HG02943 (cell line): ENCODE measurements around the gene UCKL1.
"Not testable (repeated sequence)": the region's sequence is repeated elsewhere in the genome, so short reads cannot be mapped to it uniquely, and the experiment has no call there.

Source experiments
- ATAC-seq: cut with Tn5 transposase; IDR thresholded peaks from one replicate; pipeline ENCODE4 v1.9.1; 2021; ENCODE audit warnings: mild to moderate bottlenecking, low read depth, moderate library complexity; ENCODE audit not compliant: unreplicated experiment

UCKL1 gene

DNA sequence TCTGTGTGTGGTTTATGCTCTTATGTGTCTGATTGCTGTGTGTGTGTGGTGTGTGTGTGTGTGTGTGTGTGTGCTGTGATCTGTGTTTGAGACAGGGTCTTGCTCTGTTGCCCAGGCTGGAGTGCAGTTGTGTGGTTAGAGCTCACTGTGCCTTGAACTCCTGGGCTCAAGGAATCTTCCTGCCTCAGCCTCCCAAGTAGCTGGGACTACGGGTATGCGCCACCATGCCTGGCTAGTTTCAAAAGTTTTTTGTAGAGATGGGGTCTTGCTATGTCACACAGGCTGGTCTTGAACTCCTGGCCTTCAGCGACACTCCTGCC, 16.9 kb upstream of the UCKL1 start:
- no peak for ATAC-seq

DNA sequence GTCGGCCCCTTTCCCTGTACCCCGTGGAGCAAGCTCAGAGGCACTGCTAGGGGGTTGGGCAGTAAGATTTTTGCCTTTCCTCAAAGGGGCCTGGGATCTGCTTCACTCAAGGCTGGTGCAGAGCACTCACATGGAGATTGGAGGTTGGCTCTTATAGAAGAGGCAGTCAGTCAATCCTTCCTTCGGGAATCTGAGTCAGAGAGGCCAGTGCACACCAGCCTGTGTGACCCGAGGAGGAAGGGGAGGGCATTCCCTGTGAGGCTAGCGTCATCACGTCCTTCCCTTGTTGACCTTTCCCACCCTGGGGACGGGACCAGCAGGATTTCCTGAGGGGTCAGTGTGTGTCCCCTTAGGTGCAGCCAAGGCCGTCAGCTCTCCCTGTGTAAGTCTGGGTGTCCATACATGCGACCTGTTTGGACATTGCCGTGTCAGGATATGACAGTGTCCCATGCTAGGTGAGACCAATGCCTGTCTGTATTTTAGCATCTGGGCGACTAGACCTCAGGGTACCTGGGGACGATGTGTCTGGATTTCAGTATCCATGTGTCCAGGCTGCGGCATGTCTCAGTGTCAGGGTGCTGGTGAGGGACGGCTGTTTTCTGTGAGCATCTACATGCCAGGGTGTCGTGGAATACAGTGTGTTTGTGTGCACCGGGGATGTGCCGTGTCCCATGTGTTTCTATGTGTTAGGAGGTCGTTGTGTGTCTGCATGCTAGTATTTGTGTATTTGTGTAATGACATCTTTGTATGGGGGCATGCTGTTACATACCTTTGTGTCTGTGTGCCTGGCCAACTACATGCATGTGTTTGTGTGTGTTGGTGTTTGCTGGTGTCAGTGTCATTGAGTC, 16.3 kb upstream of the UCKL1 start:
- ATAC-seq, result no peak

DNA sequence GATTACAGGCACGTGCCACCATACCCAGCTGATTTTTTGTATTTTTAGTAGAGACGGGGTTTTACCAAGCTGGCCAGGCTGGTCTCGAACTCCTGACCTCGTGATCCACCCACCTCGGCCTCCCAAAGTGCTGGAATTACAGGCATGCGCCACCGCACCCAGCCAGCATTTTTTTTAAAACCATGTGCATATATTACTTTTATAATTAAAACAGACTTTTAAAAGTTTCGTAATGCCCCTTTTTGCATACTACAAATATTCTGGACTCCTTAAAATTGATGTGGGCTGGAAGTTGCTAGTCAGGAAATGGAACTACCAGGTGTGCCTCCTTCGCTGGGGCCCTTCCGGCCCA, 15.7 kb upstream of the UCKL1 start:
- not testable (repeated sequence) for ATAC-seq

DNA sequence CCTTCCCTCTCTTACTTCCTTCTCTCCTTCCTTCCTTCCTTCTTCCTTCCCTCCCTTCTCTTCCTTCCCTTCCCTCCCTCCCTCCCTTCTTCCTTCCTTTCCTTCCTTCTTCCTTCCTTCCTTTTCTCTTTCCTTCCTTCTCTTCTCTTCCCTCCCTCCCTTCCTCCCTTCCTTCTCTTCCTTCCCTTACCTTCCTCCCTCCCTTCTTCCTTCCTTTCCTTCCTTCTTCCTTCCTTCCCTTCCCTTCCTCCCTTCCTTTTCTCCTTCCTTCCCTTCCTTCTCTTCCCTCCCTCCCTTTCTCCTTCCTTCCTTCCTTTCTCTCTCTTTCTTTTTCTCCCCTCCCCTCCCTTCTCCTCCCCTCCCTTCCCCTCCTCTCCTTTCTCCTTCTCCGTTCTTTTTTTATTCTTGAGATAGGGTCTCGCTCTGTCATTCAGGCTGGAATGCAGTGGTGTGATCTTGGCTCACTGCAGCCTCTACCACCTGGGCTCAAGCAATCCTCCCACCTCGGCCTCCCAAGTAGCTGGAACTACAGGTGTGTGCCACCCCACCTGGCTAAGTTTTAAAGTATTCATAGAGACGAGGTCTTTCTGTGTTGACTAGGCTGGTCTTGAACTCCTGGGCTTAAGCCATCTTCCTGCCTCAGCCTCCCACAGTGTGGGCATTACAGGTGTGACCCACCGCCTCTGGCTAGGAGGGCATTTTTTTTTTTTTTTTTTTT, 14.7 kb upstream of the UCKL1 start:
- ATAC-seq, result no peak

DNA sequence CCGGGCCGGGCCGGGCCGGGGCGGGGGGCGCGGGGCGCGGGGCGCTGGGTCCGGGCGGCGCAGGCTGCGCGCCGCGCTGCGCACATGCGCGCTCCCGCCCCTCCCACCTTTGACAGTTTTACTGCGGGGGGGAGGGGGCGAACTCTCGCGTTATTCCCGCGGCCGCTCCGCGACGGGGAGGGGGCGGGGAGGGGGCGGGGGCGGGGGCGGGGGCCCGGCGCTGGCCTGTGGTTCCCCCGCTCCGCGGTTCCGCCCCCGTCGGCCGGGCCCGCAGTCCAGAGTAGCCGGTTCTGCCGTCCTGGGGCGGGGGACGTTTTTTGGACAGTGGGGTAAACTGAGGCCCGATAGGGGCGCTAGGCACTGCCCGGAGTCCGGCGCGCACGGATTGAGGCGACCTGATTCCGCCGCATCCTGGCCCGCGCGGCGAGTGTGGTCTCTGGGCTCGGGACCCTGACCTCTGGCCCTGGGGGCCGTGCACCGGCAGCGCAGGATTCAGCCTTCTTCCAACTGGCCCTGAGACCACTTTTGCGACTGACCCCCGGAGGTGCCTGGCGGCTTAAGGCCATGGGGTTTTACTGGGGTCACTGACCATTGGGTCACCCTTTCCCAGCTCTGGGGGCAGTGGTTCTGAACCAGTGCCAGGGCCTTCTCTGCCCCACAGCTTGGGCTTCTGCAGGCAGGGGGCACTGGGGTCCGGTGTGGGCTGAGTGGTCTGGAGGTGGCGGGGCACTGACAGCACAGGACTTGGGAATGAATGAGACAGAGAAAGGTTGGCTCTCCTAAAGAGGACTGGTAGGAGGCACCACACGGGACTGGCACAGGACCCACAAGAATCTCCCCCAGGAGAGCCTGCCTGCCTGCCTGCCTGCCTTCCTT, 13.9 kb upstream of the UCKL1 start, which contains the start of gene ZNF512B:
TSS of gene ZNF512B (minus strand) at position 93 of the 876 bp plus-strand sequence. CDS start 1,980 bp downstream, outside the sequence.
- no peak for ATAC-seq

DNA sequence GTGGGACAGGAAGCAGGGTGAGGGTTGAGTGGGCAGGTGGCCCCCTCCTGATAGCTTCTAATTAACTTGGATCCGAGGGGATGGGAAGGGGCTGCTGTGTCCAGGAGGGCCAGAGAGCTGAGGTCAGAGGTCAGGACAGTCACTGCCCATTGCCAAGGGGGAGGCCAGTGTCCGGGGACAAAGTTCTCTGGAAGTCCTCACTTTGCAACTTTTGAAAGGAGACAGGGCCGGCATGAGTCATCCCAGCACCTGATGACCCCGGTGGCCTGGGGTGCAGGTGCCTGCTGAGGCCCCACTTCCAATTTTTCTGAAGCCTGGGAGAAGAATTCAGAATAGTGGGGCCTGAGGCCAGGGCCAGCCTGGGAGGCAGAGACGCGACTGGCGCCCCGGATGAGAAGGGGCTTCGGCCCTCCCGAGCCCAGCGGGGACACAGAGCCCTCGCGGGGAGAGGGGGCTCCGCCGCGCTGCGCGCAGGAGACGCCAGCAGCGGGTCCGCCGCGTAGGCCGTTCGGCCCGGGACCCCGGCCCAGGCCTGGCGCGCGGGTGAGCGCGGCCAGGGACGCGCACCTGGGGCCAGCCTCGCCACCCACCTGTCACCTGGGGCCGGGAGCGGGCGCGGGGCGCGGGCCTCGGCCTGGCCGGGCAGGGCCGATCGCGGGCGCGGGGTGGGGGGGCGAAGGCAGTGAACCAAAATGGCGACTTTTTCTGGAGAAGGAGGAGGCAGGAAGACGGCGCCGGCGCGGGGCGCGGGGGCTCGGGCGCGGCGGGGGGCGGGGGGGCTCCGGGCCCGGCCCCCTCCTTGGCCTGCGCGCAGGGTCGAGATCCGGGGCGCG, 12.9 kb upstream of the UCKL1 start:
- no peak for ATAC-seq

DNA sequence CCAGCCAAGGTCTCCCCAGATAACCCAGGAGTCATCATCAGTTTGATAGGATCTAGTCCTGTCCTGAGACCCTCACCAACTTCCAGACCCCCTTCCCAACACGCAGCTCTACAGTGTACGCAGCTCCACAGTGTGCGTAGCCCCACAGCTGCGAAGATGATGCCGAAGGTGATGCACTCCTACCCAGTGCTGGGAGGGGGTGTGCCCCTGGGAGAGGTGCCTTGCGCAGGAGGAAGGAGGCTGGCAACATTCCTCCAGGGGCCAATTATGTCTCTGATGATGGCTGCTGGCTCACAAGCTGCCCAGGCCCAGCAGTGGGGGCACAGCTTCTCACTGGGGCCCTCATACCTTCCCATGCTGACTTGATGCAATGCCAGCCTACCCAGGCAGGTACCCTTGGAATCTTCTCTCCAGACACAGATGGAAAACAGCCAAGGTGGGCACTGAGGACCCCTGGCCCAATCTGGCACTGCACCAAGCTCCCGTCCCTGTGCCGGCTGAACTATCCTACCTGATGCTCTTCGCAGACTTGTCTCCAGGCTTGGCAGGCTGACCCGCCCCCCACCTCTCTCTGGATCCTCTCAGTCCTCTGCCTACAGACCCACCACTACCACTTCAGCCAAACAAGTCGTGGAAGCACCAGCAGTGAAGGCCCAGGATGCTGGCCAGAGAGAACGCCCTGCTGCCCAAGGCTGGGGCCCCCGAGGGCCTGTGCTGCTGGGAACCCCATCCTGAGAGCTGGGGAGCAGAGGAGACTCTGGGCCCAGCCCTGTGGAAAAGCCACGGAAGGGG, 12.1 kb upstream of the UCKL1 start:
- no peak for ATAC-seq

DNA sequence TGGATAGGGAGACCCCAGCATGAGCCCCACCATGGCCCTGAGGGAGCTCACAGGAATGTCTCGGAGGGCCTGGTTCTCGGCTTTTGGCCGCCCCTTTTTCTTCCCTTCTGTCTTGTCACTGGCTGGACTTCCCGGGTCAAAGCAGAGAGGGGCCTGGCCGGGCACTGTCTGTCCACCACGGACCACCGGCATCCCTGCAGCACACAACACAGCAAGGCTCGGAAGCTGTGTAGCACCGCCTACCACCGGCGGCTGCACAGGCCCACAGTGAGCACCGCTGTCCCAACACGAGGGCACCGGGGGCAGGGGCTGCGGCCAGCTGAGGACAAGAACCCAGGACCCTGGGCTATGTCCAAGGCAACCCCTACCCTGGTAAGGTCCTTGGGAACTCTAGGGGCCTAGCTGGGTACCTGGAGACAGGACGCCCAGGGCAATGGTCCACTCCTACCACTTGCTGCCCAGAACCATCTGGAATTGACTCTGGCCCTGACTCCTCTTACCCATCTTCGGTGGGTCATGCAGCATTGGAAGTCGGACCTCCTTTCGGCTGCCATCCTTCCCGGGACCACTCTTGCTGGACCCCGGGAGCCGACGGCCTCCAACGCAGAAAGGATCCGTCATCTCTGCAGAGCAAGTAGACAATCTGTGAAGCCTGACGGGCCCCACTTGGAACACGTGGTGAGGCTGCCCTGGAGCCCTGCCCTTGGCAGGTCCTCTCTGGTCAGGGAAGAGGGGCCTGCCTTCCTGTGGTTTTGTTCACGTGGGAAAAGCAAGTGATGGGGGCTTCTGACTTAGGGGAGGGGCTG, 11.3 kb upstream of the UCKL1 start:
- no peak for ATAC-seq

DNA sequence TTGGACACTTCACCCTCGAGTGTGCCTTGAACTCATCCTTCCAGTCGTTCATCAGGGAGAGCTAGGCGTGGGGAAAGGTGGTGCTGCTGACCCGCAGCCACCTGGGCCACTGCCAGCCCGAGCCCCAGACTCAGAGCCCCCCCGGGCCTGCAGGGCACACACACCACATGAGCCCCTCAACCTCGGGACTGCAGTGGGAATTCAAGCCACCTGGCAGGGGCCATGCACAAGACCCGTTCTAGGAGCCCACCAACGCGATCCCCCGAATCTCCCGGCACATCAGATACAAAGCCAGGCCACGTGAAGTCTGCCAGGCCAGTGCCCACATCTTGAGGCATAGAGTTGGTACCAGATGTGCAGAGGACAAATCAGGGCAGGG, 10.7 kb upstream of the UCKL1 start:
- ATAC-seq, result no peak

DNA sequence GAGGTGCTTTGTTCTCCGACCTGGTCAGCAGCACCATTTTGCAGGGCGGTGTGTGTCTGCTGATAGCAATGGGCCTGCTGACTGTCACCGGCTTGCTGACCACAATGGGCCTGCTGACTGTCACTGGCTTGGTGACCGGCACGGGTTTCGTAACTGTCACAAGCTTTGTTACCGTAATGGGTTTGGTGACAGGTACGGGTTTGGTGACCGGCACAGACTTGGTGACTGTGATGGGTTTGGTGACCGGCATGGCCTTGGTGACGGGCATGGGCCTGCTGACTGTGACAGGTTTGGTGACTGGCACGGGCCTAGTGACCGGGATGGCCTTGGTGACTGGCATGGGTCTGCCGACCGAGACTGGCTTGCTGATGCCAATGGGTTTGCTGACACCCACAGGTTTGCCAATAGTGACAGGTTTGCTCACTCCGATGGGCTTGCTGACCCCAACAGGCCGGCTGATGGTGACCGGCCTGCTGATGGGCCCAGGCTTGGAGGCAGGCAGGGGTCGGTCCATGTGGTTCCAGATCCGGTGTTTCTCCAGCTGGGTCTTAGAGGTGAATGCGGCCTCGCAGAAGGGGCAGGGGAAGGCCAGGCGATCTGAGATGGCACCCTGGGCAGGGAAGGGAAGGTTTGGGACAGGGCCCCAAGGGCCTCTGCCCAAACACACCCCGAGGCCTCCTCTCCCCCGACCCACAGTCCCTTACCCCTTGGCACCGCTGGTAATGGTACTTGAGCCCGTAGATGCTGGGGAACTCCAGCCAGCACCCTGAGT, 10.1 kb upstream of the UCKL1 start:
- no peak for ATAC-seq

DNA sequence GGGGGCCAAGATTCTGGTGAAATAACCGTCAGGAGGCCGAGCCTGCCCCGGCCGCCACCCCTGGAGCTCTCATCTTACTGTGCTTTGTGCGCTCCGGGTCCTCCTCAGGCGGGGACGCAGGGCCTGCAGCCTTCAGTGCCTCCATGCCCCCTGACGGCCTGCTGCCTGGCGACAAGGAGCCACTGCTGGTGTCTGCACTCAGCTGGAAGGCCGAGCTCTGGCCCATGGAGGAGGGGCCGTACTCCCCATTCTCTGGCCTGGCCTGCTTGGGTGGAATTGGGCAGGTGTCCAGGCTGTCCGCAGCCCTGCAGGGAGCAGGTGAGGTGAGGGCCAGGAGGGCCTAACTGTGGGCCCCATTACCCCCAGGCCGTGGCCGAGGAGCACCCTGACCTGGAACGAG, 8.2 kb upstream of the UCKL1 start:
- no peak for ATAC-seq

DNA sequence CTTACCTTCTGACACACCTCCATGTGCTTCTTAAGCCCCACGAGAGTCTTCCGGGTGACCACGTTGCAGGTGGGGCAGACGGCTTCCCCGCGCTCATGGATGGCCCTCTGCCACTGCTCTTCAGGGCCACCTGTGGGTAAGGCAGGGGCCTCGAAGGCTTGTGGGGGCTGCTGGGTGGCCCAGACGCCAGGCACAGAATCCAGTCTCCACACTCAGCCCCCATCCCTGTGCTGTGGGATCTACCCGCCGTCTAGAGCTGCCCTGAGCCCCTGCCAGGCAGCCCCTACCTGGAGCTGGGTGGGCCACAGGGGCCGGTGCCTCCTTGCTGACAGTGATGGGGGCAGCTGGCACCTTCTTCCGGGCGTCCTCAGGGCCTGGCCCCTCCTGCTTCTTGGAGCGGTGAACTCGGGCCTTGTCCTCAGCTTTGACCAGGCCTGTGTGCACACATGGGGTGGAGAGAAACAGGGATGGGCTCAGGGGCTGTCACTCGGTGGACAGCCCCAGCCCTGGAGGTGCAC, 7.6 kb upstream of the UCKL1 start:
- no peak for ATAC-seq

DNA sequence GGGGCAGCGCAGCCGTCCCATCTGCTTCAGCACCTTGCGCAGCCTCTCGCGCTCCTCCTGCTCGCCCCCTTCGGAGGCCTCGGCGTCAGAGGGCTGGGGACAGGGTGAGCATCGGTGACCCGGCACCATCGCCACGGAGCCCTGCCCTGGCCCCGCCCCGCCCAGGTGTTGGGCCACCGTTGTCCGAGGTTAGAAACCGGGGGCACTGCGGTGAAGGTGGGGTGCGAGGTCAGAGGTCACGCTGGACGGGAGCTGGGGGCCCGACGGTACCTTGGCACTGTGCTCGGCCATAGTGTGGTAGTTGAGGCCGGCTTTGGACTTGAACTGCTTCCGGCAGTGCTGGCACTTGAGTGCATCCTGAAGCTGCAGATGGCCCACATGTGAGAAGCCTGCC, 7.1 kb upstream of the UCKL1 start:
- ATAC-seq, result no peak

DNA sequence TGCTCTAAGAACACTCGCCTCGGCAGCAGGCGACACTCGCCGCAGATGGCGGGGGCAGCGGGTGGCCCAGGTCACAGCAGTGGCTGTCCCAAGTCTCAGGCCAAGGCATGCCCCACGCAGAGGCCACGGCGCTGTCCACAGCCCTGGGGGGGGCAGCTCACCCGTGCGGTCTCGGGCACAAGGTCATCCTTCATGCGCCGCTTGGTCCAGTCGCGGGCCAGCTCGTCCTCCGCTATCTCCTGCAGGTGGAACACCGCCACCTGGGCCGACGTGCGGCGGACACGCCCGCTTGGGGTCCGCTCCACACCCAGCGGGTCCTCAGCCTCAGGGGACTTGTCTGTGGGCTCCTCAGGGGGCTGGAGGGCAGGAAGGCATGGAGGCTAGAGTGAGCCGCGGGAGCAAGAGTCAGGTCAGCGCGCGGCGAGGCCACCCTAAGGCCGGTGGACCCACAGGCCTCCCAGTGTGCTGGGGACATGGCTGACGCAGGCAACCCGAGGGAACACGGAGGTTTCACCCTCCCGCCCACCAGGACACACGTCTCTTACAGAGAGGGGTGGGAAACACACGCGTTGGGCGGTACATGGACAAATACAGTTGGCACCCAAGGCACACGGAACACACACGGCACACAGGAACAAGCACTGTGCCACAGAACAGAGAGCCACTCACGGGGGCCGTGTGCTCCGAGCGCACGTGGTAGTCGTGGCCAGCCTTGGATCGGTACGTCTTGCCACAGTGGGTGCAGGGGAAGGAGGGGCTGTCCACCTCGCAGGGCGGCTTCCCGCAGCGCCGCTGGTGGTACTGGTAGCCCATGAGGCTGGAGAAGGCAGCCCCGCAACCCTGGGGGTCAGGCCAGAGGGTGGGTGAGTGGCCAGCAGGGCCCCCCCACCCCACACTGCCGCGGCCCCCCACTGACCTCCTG, 6.5 kb upstream of the UCKL1 start:
- ATAC-seq, result no peak

DNA sequence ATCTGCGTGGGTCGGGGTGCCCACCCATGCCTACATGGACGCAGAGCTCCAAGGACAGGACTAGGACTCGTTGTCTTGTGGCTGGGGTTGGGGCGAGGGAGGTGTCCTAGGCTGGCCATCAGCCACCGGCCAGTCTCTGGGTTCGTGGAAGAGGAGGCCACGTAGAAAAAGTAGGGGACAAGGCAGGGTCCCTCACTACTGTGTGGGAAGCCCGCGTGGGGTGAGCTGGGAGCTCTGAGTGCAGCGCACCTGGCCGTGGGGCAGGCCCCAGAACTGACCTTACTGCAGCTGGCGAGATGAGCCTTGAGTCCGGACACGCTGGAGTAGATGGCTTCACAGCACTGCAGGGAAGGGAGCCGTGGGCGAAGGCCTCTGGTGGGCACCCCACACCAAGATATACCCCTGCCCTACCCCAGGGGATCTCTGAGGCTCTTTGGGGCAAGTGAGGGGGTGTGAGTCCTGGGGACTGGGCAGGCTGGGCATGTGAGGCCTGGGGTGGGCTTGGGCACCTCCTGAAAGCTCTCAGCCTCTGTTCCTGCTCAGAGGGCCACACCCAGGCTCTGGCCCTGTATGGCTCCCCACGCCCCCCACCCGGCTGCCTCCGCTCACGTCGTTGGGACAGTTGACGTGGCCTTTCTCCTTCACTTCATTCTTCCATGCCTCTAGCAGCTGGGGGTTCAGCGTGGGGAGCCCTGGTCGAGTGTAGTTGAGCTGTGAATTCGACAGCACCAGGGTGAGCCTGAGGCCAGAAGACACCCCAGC, 5.6 kb upstream of the UCKL1 start:
- ATAC-seq, result no peak
